GM12892 (cell line): ENCODE measurements around the gene ACVR1.

ENCODE experiments used
- POLR2A ChIP-seq: IDR thresholded peaks from 2 replicates; pipeline ENCODE4 v1.6.1; 2011; ENCODE audit warnings: low read depth, low read length, control low read depth
- TAF1 ChIP-seq: IDR thresholded peaks from 2 replicates; pipeline ENCODE4 v1.6.1; 2011; ENCODE audit warnings: low read depth, mild to moderate bottlenecking, control low read depth, low read length, borderline replicate concordance

DNA sequence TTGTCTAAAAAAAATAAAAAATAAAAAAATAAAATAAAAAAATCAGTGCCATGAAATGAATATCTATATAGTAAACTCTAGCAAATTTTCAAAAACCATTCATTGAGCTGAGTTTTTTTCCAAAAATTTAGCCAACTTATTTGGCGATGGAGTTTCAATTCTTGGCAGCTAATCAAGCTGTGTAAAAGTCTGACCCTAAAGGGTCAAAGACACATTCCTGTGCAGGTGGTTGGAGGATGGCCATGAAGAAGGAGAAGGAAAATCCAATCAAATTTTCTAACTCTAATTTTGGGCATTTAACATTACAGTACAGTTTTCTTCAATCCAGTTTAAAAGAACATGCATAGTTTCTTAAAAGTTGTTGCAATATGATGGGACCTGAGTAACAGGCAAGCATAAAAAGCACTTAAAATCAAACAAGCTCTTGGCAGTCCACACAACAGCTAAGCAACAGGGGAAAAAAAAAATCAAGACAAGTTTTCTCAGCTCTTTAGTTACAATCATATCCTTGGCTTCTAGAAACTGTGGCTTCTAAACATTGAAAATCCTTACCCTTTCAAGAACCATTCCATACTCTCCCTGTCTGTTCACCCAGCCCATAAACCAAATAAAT, 54.5 kb downstream of the ACVR1 start:
- TF ChIP-seq POLR2A: no peak
- TF ChIP-seq TAF1: no peak
